Medulla oblongata (tissue), 1 donor: ENCODE measurements around the gene CDK18.
"Not testable (repeated sequence)": the region's sequence is repeated elsewhere in the genome, so short reads cannot be mapped to it uniquely, and the experiment has no call there.

Experiments used
- DNase-seq: peaks from one replicate; pipeline ENCODE4 v3.0.0-alpha.2; 2015; ENCODE audit errors: extremely low spot score

Gene CDK18

GRCh38 chr1:205480349-205480985 is 24.0 kb upstream of the CDK18 start:
- no peak for DNase-seq

GRCh38 chr1:205481218-205481617 is 23.3 kb upstream of the CDK18 start:
- DNase-seq, result no peak

DNA sequence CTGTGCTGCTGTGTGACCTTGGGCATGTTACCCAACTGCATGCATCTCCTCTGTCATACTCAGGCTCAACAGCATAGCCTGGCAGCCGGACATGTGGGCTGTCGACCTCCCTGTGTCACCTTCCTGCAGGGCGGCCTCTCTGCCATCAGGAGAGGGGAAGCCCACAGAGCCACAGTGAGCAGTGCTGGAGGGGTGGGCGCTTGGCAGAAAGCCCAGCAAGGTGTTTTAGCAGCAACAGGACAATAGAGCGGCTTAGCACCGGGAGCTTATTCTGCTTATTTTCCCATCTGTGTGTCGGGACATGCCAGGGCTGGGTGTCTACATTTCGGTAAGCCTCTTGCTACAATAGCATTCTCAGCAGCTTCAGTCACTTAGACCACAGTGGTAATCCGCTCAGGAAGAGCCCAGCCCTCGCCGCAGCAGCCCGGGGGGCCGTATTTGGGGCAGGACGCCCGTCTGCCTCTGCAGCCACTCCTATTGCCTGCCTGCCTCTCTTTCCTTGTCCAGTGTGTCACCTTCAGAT is 22.8 kb upstream of the CDK18 start:
- DNase-seq, result no peak

DNA sequence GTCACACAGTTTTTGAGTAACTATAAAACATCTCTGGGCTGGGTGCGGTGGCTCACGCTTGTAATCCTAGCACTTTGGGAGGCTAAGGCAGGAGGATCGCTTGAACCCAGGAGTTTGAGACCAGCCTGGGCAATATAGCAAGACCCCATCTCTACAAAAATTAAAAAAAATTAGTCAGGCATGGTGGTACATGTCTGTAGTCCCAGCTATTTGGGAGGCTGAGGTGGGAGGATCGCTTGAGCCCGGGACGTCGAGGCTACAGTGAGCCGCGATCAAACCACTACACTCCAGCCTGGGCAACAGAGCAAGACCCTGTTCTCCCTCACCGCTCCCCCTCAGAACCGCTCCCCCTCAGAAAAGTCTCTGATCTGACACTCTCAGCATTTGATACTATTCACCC is 21.9 kb upstream of the CDK18 start:
- DNase-seq, result not testable (repeated sequence)

GRCh38 chr1:205483372-205483771 is 21.1 kb upstream of the CDK18 start:
- DNase-seq, result no peak

- DNase-seq, result peak; percentile 87
These were observed 19.2 kb upstream of the CDK18 start for GRCh38 chr1:205484985-205485967.

DNA sequence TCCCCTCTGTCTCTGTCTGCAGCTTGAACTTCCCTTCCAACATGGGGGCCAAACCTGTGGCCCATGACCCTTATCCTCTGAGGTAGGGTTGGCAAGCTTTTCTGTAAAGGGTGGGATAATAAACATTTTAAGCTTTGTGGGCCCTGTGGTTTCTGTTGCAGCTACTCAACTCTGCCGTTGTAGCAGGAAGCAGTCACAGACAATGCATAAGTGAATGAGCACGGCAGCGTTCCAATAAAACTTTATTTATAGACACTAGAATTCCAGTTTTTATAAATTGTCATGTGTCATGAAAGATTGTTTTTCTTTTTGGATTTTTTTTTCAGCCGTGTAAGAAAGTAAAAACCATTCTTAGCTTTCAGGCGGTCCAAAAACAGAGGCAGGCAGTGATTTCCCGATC is 18.2 kb upstream of the CDK18 start:
- DNase-seq, result no peak

- DNase-seq, result peak; percentile 87
These were observed 16.3 kb upstream of the CDK18 start for GRCh38 chr1:205488074-205488723.

- DNase-seq, result no peak
These were observed 12.7 kb upstream of the CDK18 start for GRCh38 chr1:205491794-205492193.

GRCh38 chr1:205492201-205492667 is 12.2 kb upstream of the CDK18 start:
- no peak for DNase-seq

DNA sequence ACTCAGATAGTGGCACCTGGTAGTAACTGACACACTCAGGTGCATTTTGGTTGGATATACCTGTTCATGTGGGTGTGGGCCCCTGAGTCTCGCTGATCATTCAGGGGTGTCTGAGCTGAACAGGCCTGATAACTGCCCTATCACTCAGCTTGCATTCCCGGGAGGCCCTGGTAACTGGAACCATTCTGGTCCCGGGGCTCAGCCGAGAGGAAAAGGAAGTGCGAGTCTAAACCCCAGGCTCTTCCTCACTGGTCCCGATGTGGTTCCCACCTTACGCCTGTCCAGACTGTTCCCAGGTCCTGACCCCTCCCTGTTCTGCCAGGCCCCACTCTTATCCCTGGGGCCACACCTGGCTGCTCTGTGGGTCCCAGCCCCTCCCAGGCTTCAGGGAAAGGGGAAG is 11.7 kb upstream of the CDK18 start:
- no peak for DNase-seq

GRCh38 chr1:205493241-205494085 is 11.0 kb upstream of the CDK18 start:
- peak; percentile 56 for DNase-seq

DNA sequence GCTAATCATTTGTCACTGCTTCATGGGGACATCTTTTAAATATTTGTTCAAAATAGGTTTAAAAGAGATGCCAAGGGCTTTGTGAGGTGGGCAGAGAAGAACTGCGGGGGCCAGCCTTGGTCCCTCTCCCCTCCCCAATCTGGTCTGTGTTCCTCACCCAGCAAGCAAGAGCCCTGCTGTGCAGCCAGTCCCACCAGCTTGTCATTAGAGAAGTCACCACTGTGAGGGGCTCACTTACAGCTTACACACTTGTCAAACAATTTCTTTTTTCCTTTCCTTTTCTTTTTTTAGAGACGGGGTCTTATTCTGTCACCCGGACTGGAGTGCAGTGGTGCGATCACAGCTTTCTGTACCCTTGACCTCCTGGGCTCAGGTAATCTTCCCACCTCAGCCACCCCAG is 10.4 kb upstream of the CDK18 start:
- DNase-seq, result peak; percentile 66

GRCh38 chr1:205495237-205495823 is 9.1 kb upstream of the CDK18 start:
- peak; percentile 34 for DNase-seq

- DNase-seq, result no peak
These were observed 7.8 kb upstream of the CDK18 start for GRCh38 chr1:205496661-205497060.

GRCh38 chr1:205497351-205497750 is 7.1 kb upstream of the CDK18 start:
- DNase-seq, result peak; percentile 5

DNA sequence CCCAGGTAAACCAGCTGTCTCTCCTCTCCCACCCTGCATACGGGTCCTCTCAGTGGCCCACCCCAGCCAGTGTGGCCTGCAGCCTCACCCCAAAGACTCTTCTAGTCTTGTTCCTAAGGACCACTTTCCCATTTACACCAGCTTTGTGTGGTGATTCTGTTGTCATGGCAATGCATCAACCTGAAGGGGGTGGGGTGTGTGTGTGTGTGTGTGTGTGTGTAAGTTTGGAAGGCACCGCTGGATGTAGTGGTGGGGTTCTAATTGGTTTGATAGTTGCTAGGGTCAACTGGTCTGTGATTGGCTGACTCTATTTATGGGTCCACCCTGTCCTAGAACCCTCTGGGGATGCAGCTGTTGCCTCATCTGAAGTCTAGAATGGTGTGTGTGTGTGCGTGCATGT is 4.7 kb upstream of the CDK18 start:
- DNase-seq, result no peak

- peak; percentile 17 for DNase-seq
These were observed 3.9 kb upstream of the CDK18 start for GRCh38 chr1:205500240-205501233.

- peak; percentile 2 for DNase-seq
These were observed 2.2 kb upstream of the CDK18 start for GRCh38 chr1:205502111-205502810.
